Iris pigment epithelial cell (primary cell): ENCODE results near the gene SCOC.
"Not testable (repeated sequence)": the region's sequence is repeated elsewhere in the genome, so short reads cannot be mapped to it uniquely, and the experiment has no call there.

Source experiments
- DNase-seq: peaks from one replicate; pipeline ENCODE4 v3.0.0-alpha.2; 2011; ENCODE audit warnings: low read depth

SCOC gene

GRCh38 chr4:140361099-140361498 is 12.3 kb upstream of the SCOC start:
- no peak for DNase-seq

GRCh38 chr4:140363051-140363450 is 10.4 kb upstream of the SCOC start:
- DNase-seq = no peak

GRCh38 chr4:140363558-140363957 is 9.9 kb upstream of the SCOC start:
- no peak for DNase-seq

- peak; percentile 46 for DNase-seq
Observed at GRCh38 chr4:140367738-140368137, 5.7 kb upstream of the SCOC start.

GRCh38 chr4:140368686-140369085 is 4.8 kb upstream of the SCOC start:
- DNase-seq = peak; percentile 12

GRCh38 chr4:140372751-140373327 is 607 bp upstream of the SCOC start:
- DNase-seq = peak; percentile 21

- no peak for DNase-seq
Observed at GRCh38 chr4:140374130-140374477, 658 bp downstream of the SCOC start.

GRCh38 chr4:140382732-140383131 is 9.3 kb downstream of the SCOC start:
- no peak for DNase-seq

- no peak for DNase-seq
Observed at GRCh38 chr4:140388015-140388414, 14.6 kb downstream of the SCOC start.

GRCh38 chr4:140395668-140396067 is 22.2 kb downstream of the SCOC start:
- DNase-seq = no peak

GRCh38 chr4:140400111-140400510 is 26.7 kb downstream of the SCOC start:
- DNase-seq = no peak

- DNase-seq = no peak
Observed at GRCh38 chr4:140406292-140406691, 32.8 kb downstream of the SCOC start.

GRCh38 chr4:140408974-140409373 is 35.5 kb downstream of the SCOC start:
- no peak for DNase-seq

- DNase-seq = not testable (repeated sequence)
Observed at GRCh38 chr4:140413130-140413969, 39.9 kb downstream of the SCOC start.

- peak; percentile 14 for DNase-seq
Observed at GRCh38 chr4:140423106-140423505, 49.7 kb downstream of the SCOC start.

GRCh38 chr4:140426610-140427105 is 53.2 kb downstream of the SCOC start:
- DNase-seq = no peak

GRCh38 chr4:140427106-140427918 is 53.9 kb downstream of the SCOC start, which contains the start of gene CLGN:
CLGN (minus strand) TSS chr4:140427648; CDS start chr4:140413078, 14,570 bp downstream.
- peak; percentile 54 for DNase-seq

- peak; percentile 3 for DNase-seq
Observed at GRCh38 chr4:140427919-140428471, 54.5 kb downstream of the SCOC start.
